GM19372 (cell line): ENCODE measurements around the gene PSMD6.
A peak's percentile ranks its signal among the peaks of the same experiment; 100 is the strongest.

ENCODE experiments used
- ATAC-seq: cut with Tn5 transposase; IDR thresholded peaks from one replicate; pipeline ENCODE4 v1.9.1; 2021; ENCODE audit warnings: mild to moderate bottlenecking, low read depth, moderate library complexity; ENCODE audit not compliant: unreplicated experiment

PSMD6 gene

DNA sequence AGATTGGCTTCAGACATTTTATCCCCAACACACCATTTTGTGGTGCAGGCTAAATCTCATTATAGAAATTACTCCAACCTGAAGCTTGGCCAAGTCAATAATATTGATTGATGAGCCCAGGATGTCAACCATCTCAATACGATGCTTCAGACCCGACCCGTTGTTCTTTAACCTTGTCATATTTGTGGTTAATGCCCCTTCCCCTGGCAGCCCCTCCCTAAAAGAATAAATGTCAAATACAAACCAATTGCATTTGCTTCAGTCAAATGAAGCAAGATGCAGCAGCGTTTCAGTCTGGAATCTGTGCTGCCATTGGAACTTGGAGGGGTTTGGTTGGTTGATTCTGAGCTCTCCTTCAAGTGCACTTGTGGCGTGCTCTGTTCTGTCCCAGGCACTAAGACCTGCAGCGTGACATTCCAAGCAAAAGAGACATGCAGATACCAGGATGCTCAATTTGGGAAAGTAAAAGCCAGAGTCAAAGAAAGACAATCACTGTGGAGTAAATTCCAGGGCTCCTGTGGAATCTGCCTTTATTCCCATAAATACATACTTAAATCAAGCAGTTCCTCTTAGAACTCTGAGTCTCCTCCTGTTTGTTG lies 23.8 kb upstream of the PSMD6 start:
- no peak for ATAC-seq

- ATAC-seq: no peak
These were observed 23.3 kb upstream of the PSMD6 start for GRCh38 chr3:64046592-64046991.

- no peak for ATAC-seq
These were observed 19.7 kb upstream of the PSMD6 start for GRCh38 chr3:64042952-64043351.

DNA sequence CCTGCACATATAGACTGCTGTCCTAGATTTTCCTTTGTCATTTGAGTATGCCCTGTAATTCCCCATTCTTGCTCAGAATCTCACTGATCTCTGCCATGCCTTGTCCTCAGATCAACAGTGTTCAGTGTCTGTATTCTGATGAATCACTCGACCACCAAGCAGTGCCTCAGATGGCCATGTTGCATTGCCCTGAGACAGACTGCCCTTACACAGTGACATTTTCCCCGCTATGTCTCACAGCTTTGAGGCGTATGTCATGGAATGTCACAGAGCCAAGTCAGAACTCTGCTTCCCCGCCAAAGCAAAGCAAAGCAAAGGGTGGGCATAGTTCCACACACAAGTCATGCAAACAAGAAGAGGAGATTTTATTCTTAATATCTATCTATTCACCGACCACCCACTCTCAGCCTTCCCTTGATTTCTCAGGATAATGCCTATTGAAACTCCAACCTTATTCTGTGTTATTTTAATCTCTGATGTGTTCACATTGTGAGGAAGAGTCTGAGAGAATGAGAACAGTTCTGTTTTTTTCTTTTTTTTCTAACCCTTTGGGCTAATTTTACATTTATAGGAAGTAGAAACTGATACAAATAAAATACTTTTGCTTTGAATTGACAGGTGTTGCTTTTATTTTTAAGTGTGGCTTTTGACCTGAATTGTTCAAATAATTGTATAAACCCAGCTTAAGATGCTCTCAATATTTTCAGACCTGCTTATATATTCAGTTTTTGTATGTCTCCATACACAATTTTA lies 16.9 kb upstream of the PSMD6 start:
- no peak for ATAC-seq

DNA sequence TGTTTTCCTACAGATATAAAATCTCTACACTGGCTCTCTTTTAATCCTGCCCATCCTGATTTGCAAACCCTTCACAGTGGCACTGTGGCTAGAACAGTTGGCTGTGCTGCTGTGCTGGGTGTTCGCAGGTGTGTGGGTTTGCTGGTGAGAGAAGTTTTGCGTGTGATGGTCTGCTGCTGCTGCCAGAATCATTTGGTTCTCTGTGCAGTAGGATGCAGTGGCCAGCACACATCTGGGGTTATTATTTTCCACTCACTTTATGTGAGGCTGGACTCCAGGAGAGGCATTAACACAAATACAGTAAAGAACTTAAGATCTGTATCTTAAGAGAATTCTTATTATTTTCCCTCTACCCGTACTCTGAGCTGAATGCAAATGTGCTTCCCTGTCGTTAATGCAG lies 16.0 kb upstream of the PSMD6 start:
- no peak for ATAC-seq

- no peak for ATAC-seq
These were observed 15.0 kb upstream of the PSMD6 start for GRCh38 chr3:64038253-64038767.

DNA sequence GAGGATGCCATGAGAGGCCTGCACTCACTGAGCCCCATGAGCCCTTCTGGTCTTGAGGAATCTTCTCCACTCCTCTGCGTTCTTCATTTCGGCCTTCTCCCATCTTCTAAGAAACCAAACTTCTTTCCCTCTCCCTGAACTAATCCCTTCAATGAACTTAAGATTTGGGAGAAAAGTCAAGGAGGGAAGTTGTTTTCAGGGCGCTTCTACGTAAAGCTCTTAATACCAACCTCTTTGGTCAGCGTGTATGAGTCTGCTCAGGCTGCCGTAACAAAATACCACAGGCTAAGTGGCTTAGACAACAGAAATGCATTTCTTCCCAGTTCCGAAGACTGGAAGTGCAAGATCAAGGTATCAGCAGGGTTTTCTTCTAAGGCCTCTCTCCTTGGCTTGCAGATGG lies 13.8 kb upstream of the PSMD6 start:
- no peak for ATAC-seq

GRCh38 chr3:64033069-64033468 lies 9.8 kb upstream of the PSMD6 start:
- no peak for ATAC-seq

DNA sequence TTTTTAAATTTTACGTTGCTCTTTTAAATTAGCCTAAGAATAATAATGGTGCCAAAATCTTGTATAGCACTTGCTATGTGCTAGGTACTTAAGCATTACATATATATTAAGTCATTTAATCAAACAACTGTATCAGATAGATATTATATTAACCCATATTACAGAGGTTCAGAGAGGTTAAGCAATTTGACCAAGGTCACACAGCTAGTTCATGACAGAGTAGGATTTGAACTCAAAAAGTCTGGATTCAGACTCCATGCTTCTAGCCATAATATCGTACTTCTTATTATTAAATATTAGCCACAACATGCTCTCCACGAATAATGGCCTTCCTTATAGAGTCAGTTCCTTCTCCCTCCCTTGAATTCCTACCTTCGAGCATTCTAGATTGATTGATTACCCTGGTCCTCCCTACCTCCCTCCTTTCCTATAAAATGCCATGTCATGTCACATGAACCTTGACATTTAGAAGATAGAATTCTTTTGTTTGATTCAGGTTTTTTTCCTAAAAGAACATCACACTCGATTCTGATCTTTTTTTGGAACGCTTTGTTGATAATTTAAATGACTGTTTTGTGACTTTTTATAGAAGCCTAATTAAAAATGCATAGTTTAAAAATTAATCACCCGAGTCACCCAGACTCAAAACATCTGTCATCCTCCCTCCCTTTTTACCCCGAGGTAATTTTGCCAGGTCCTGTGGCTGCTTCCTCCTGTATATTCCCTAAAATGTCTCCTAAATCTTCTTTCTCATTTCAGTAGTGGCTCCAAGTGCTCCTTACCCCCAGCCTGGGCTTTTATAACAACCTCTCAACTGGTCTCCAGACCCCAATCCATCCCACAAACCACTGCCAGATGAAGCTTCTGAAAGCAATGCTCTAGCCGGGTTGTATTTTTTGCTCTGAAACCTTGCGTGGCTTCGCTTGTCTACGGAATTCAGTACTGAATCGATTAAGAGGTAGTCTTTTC lies 8.5 kb upstream of the PSMD6 start:
- ATAC-seq: no peak

DNA sequence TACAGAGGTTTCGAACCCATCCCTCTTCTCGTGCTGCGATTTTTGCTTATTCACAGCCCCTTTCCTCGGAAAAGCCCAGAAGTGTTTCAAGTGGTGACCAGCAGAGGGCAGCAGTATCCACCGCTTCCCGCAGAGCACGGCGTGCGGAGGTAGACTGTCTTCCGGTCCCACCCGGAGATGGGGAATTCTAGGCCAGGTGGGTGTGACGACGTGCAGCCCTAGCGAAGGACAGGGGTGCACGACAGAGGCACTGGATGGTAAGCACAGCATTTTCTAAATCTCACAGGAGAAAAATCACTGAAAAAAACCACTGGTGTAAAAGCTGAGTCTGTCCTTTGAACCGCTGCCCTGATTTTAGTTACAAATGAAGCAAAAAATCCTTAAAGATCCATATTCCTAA lies 7.4 kb upstream of the PSMD6 start:
- peak; percentile 97 for ATAC-seq

GRCh38 chr3:64029287-64029686 lies 6.0 kb upstream of the PSMD6 start:
- ATAC-seq: no peak

DNA sequence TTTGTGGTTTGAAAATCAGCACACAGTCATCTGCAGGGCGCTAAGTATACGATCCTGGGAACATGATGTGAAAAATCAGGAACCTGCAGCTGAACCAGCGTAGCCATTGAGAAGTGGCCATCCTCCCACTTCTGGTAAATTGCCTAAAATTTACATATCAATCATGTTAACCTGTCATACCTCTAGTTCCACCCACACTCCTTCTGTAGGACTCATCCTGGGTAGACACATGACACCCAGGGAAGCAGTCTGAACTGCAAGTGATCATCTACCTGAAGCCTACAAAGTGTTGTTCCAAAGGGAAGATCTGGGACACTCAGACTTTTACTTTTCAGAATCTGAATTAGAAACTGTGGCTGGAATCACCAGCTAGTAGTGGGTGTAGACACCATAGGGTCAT lies 5.5 kb upstream of the PSMD6 start:
- no peak for ATAC-seq

GRCh38 chr3:64027658-64028057 lies 4.4 kb upstream of the PSMD6 start:
- no peak for ATAC-seq

DNA sequence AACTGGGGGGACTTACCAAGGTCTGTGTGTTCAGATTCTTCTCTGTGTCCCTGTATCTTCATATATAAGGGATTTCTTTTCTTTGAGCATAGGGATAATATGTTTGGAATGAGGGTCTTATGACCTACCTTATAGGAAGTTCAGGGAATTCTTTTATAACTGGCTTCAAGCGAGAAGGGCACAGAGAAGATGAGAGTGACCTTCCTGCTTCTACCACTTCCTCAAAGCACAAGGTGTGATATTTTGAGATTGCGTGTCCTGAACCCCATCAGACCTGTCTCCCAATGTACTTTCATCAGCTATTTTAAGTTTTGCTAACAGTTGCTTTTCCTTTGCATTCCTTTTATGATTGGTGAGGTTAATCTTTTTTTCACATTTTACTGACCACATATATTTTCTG lies 3.1 kb upstream of the PSMD6 start:
- no peak for ATAC-seq

DNA sequence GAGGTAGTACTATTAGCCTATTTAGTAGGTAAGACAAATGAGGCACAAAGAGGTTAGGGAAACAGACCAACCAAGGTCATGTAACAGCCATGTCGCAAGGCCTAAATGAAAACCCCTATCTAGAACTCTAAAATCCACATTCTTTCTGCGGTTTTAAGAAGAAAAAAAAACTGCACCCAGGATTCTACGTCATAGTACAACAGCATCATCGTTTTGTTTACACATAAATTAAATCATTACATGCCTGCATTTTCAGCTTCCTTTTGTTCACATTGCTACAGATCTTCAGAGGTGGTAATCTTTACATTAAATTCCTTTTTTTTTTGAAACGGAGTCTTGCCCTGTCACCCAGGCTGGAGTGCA lies 548 bp upstream of the PSMD6 start:
- ATAC-seq: no peak

GRCh38 chr3:64022451-64023186 lies 675 bp downstream of the PSMD6 start:
- peak; percentile 17 for ATAC-seq

DNA sequence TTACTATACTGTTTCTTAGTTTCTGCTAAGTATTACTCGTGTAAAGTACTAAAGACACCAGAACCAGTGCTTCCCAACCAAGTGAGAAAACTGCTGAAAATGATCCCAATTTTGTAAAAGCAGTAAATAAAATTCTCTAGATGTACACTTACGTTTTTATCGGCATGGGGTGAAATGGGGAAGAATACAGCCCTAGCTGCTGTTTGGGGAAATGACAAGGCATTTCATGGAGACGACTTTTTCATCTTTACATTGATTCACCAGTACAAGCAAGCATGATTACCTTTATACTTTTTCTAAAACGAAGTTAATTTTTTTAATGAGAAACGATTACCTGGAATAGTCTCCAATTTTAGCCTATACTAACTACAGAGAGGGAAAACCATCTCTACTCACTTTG lies 1.4 kb downstream of the PSMD6 start:
- ATAC-seq: no peak

- ATAC-seq: no peak
These were observed 3.4 kb downstream of the PSMD6 start for GRCh38 chr3:64019879-64020278.

GRCh38 chr3:64019271-64019670 lies 4.0 kb downstream of the PSMD6 start:
- ATAC-seq: no peak

GRCh38 chr3:64016941-64017620 lies 6.2 kb downstream of the PSMD6 start:
- no peak for ATAC-seq
